GM12872 (cell line): ENCODE results near the gene CLSTN3.

Experiments
- TF ChIP-seq, protein P1 (sequence below): IDR thresholded peaks from 3 replicates; pipeline ENCODE4 v1.5.1; 2011; ENCODE audit warnings: low read depth, mild to moderate bottlenecking, low read length, moderate library complexity; ENCODE audit not compliant: insufficient read depth

Gene CLSTN3

DNA sequence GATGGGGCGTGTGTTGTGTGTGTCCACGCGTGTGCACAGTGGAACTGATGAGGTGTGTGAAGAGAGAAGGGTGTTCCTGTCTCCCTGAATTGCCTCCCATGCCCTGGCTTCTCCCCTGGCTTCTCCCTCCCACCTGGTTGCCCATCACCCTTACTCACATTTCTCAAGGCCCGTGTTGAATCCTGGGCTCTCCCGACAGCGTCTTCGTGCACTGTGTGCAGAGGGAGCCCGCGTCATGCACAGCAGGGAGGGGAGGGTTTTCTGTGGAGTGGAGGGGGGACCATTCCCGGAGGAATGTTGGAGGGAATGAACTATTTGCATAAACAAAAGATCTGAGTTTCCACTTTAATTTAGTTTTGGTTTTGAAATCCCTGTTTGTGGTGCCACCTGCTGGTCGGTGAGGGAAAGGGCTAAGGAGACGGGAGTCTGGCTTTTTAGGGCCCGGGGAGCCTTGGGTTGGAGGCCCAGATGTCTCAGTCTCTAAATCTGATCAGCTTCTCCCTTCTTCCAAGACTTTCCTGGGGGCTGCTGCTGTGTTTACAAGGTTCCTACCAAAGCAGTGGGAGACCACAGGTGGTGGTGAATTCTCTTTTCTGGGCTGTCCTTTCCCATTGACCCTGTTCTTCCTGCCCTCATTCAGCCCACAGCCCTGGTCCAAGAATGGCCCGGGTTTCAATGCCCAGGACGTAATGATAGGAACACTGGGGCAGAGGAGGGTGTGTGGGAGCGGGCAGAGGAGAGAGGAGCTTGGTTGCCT is 37.8 kb upstream of the CLSTN3 start, which contains the start of gene C1R:
TSS of gene C1R (minus strand) at position 217 of the 757 bp plus-strand sequence. CDS start at position 160, 57 bp downstream.
- TF ChIP-seq, protein P1, sequence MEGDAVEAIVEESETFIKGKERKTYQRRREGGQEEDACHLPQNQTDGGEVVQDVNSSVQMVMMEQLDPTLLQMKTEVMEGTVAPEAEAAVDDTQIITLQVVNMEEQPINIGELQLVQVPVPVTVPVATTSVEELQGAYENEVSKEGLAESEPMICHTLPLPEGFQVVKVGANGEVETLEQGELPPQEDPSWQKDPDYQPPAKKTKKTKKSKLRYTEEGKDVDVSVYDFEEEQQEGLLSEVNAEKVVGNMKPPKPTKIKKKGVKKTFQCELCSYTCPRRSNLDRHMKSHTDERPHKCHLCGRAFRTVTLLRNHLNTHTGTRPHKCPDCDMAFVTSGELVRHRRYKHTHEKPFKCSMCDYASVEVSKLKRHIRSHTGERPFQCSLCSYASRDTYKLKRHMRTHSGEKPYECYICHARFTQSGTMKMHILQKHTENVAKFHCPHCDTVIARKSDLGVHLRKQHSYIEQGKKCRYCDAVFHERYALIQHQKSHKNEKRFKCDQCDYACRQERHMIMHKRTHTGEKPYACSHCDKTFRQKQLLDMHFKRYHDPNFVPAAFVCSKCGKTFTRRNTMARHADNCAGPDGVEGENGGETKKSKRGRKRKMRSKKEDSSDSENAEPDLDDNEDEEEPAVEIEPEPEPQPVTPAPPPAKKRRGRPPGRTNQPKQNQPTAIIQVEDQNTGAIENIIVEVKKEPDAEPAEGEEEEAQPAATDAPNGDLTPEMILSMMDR: peak; percentile 89

DNA sequence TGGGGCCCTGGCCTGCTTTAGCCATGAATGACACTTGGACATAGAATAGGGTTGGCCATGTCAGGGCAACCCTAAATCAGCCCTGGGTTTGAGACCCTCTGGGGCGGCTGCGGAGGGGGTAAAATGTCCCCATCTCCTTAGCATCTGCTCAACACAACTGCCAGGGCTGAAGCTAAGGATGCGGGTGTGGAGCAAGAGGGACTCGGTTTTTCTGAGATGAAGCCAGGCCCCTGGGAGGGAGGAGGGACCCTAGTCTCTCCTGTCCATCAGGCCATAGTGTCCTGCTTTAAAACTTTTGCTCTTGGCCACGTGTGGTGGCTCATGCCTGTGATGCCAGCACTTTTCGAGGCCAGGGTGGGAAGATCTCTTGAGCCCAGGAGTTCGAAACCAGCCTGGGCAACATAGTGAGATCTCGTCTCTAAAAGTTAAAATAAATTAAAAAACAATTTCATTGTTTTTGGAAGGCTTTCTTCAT is 37.1 kb upstream of the CLSTN3 start:
- TF ChIP-seq, protein P1: no peak

GRCh38 chr12:7093486-7093885 is 36.7 kb upstream of the CLSTN3 start:
- TF ChIP-seq, protein P1: no peak

- TF ChIP-seq, protein P1: no peak
Measured at GRCh38 chr12:7093892-7094291, 36.3 kb upstream of the CLSTN3 start.

GRCh38 chr12:7096006-7096932 is 33.9 kb upstream of the CLSTN3 start:
- TF ChIP-seq, protein P1: no peak

- TF ChIP-seq, protein P1: no peak
Measured at GRCh38 chr12:7096979-7097378, 33.2 kb upstream of the CLSTN3 start.
